Breast epithelium (tissue), 3 donors: ENCODE results near the gene CREB3L1.

ENCODE experiments used
- CTCF ChIP-seq, 3 donors: fragments of 450-650 bp; IDR thresholded peaks; one replicate each; pipeline ENCODE4 v1.5.1; 2016 to 2017; ENCODE audit warnings: antibody characterized with exemption in 3 of 3, mild to moderate bottlenecking in 3 of 3, moderate library complexity in 3 of 3
- POLR2A ChIP-seq: fragments of 450-650 bp; IDR thresholded peaks from one replicate; pipeline ENCODE4 v1.6.1; 2016; ENCODE audit warnings: antibody characterized with exemption, mild to moderate bottlenecking, moderate library complexity

GRCh38 chr11:46243796-46244109 is 33.7 kb upstream of the CREB3L1 start:
- TF ChIP-seq CTCF (IDR thresholded peaks at IDR 0.05) (no peak), POLR2A (no peak)
